HG02884 (cell line): ENCODE measurements around the gene NDUFS5.
"Not testable (repeated sequence)": the region's sequence is repeated elsewhere in the genome, so short reads cannot be mapped to it uniquely, and the experiment has no call there.

Experiments used
- ATAC-seq: cut with Tn5 transposase; IDR thresholded peaks from one replicate; pipeline ENCODE4 v1.9.1; 2021; ENCODE audit warnings: mild to moderate bottlenecking, moderate library complexity; ENCODE audit not compliant: unreplicated experiment

Gene NDUFS5

GRCh38 chr1:39061951-39062350 lies 35.8 kb downstream of the NDUFS5 start:
- ATAC-seq: no peak

DNA sequence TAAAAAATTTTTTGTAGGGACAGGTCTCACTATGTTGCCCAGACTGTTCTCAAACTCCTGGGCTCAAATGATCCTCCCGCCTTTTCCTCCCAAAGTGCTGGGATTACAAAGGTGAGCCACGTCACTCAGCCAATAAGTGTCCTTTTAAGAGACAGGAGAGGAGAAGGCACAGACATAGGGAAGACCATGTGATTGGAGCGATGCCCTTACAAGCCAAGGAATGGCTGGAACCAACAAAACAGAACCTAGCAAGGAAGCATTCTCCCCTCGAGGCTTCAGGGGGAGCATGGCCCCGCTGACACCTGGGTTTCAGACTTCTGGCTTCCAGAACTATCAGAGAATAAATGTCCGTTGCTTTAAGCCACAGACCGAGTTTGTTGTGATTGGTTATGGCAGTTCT lies 37.0 kb downstream of the NDUFS5 start:
- ATAC-seq: no peak

GRCh38 chr1:39063775-39064174 lies 37.6 kb downstream of the NDUFS5 start:
- no peak for ATAC-seq

DNA sequence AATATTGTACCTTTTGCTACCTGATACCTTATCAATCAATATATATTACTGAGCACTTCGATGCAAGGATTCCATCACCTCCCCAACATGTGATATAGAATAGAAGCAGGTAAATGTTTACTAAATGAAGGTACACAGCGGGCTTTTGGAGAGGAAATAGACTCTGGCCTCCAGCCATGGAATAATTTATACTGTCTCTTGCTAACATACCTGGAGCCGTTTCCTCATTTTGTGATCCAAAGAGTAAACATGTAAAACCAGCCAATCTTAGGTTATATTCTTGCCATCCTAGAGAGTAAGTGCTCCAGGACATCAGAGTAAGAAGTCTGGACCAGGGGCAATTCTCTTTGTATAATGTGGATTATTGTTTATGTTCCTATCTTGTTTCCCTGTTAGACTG lies 39.4 kb downstream of the NDUFS5 start:
- ATAC-seq: no peak

GRCh38 chr1:39068227-39068626 lies 42.1 kb downstream of the NDUFS5 start:
- ATAC-seq: not testable (repeated sequence)

- ATAC-seq: not testable (repeated sequence)
These were observed 45.4 kb downstream of the NDUFS5 start for GRCh38 chr1:39071557-39071956.

DNA sequence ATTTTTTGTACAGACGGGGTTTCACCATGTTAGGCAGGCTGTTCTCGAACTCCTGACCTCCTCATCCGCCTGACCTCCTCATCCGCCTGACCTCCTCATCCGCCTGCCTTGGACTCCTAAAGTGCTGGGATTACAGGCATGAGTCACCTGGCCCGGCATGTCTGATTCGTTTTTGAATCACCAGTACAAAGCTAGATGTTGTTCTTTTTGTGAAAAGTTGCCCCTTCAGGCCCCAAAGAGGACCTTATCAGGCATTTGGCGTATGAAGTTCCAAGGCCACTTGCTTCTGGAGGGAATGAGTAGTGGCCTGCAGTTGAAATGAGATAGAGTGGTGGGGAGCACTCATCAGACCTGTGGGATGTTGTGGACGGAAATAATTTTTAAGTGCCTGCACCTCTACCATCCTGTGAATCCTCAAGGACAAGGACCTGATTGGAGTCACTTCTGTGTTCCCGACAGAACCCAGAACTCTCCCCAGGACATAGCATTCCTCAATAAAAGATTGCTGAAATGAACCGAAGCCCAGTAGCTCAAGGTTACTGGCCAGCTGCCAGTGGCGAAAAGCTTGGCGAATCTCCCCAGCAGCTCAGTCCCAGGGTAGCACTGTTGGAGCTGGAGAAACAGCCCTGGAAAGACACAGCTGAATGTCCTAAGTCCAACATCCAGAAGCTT lies 50.1 kb downstream of the NDUFS5 start:
- ATAC-seq: no peak

- no peak for ATAC-seq
These were observed 50.6 kb downstream of the NDUFS5 start for GRCh38 chr1:39076799-39077148.

GRCh38 chr1:39080269-39080826 lies 54.2 kb downstream of the NDUFS5 start:
- no peak for ATAC-seq

DNA sequence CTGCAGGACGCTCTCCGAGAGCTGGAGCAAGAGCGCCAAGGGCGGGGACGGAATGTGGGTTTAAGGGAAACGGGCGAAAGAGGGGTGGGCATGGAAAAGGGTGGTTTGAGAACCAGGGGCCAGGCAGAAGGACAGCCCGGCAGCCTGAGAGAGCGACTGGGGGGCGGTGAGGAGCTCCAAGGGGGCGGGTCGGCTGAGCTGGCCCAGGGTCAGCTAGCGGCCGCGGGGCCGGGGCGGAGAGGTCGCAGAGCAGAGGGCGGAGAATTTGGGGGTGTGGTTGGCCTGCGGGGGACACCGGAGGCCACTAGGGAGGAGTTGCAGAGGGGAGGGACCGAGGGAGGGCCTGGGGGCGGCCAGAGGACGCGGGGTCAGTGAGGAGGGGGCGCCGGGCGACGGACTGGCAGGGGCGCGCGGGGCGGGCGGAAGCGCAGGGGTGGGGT lies 54.7 kb downstream of the NDUFS5 start:
- ATAC-seq: no peak

- ATAC-seq: no peak
These were observed 55.3 kb downstream of the NDUFS5 start for GRCh38 chr1:39081271-39082009.

- no peak for ATAC-seq
These were observed 56.1 kb downstream of the NDUFS5 start for GRCh38 chr1:39082010-39082799.

- no peak for ATAC-seq
These were observed 56.8 kb downstream of the NDUFS5 start for GRCh38 chr1:39082811-39083576.

DNA sequence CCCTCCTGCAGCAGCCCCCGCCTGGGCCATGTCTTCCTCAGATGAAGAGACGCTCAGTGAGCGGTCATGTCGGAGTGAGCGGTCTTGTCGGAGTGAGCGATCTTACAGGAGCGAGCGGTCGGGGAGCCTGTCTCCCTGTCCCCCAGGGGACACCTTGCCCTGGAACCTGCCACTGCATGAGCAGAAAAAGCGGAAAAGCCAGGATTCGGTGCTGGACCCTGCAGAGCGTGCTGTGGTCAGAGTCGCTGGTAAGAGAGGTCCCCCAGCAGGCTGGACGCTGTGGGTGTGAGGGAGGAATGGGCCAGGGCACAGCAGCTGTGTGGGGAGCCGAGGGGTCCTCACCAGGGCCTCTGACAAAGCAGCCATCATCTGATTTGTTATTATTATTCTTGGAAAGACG lies 58.0 kb downstream of the NDUFS5 start:
- ATAC-seq: no peak
